DOHH2 (cell line): Measurements from ENCODE around the gene ATG12.

Experiments used
- CTCF ChIP-seq: fragments of 200-600 bp; sonication (generic); IDR thresholded peaks from one replicate; pipeline ENCODE4 v1.5.1; 2014; ENCODE audit warnings: antibody characterized with exemption, mild to moderate bottlenecking, low read depth, low read length; ENCODE audit not compliant: poor library complexity, severe bottlenecking
- EZH2phosphoT487 ChIP-seq: fragments of 200-600 bp; sonication (generic); IDR thresholded peaks from 2 replicates; pipeline ENCODE4 v1.6.1; 2017; ENCODE audit warnings: borderline replicate concordance, mild to moderate bottlenecking, antibody characterized with exemption, low read length, moderate library complexity, mixed read lengths

- TF ChIP-seq CTCF (no peak), EZH2phosphoT487 (no peak)
Observed at GRCh38 chr5:115806986-115807653, 34.2 kb downstream of the ATG12 start.
